Effector memory CD4-positive, alpha-beta T cell (primary cell): ENCODE results near the gene NNMT.

Source experiments
- DNase-seq, 3 donors: peaks; one replicate each; pipeline ENCODE4 v3.0.0-alpha.2; 2020
- H3K27ac ChIP-seq: 2 replicates; pipeline ENCODE4 v1.7.0; 2013; ENCODE audit warnings: mild to moderate bottlenecking, low read length, moderate library complexity; ENCODE audit not compliant: insufficient read depth, poor library complexity, severe bottlenecking
- H3K27me3 ChIP-seq: replicated peaks from 2 replicates; pipeline ENCODE4 v1.7.0; 2013; ENCODE audit warnings: mild to moderate bottlenecking, low read length; ENCODE audit not compliant: insufficient read depth, control insufficient read depth, poor library complexity, severe bottlenecking
- H3K36me3 ChIP-seq: 2 replicates; pipeline ENCODE4 v1.7.0; 2013; ENCODE audit warnings: mild to moderate bottlenecking, low read length, moderate library complexity; ENCODE audit not compliant: control insufficient read depth, insufficient read depth
- H3K4me1 ChIP-seq: 2 replicates; pipeline ENCODE4 v1.7.0; 2013; ENCODE audit warnings: low read length, mild to moderate bottlenecking; ENCODE audit not compliant: control insufficient read depth, insufficient read depth, poor library complexity, severe bottlenecking
- H3K4me3 ChIP-seq: 2 replicates; pipeline ENCODE4 v1.7.0; 2013; ENCODE audit warnings: low read length, low read depth, mild to moderate bottlenecking; ENCODE audit not compliant: insufficient read depth, poor library complexity, severe bottlenecking
- H3K9me3 ChIP-seq: 2 replicates; pipeline ENCODE4 v1.7.0; 2013; ENCODE audit warnings: mild to moderate bottlenecking, low read length, moderate library complexity; ENCODE audit not compliant: control insufficient read depth

The NNMT gene

DNA sequence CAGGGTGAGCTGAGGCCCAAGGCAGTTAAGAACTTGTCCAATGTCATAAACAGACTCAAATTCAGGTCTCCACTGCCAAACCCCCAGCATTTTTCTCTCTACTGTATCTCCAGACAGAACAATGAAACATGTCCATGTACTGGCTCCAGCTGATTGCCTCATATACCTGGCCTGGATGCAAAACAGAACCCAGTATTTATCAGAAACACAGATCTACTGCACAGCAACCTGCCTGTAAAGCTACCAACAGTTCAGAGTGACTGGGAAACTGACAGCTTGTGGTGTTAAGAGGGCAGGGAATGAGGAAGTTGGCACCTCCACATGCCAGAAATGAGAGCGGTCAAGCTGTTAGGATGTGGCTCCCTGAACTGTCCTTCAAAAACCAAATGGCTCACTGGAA, 62.5 kb downstream of the NNMT start:
- no peak overlapping the region for H3K4me3 ChIP-seq
- no peaks in the 10 kb centered on the region for H3K9me3 ChIP-seq
- no peaks in the 10 kb centered on the region for H3K4me1 ChIP-seq
- no peak for DNase-seq
- H3K36me3 ChIP-seq, result no peaks in the 10 kb centered on the region
- no peak overlapping the region for H3K27ac ChIP-seq
- no peaks in the 10 kb centered on the region for H3K27me3 ChIP-seq

DNA sequence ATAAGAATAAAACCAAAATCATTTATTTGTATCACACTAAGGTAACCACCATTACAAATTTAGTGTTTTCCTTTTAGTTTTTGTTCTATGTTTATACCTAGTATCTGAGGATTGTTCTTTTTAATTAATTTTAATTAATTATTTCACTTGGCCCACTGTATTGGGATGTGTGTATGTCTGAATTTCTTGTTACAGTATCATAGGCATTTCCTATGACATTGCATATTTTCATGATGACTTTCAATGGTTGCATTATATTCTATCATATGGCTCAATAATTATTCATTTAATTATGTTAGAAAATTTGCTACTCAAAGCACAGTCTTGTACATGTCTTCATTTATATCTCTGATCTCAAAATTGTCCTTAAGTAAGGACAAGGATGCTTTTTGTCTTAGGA, 63.1 kb downstream of the NNMT start:
- Histone ChIP-seq H3K27ac (no peak overlapping the region), H3K4me1 (no peaks in the 10 kb centered on the region), H3K27me3 (no peaks in the 10 kb centered on the region), H3K9me3 (no peaks in the 10 kb centered on the region), H3K4me3 (no peak overlapping the region), H3K36me3 (no peaks in the 10 kb centered on the region)
- no peak for DNase-seq

DNA sequence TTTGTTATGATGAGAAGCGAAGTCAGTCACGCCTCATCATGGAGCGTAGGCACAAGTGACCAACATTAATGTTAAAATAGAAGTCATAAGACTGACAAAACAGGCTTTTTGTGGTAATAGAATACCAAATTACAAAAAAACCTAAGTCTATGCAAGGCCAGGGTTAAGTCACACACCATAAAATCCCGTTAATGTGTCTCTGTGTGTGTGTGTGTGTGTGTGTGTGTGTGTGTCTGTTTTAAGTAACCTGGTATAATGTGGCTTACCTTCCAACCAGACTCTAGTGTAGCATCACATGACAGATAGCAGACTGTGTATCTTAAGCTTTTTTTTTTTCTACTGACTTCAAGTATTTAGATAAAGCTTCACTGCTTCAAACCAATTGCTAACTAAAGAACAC, 66.1 kb downstream of the NNMT start:
- Histone ChIP-seq H3K27ac (no peak overlapping the region), H3K4me1 (no peaks in the 10 kb centered on the region), H3K27me3 (no peaks in the 10 kb centered on the region)

DNA sequence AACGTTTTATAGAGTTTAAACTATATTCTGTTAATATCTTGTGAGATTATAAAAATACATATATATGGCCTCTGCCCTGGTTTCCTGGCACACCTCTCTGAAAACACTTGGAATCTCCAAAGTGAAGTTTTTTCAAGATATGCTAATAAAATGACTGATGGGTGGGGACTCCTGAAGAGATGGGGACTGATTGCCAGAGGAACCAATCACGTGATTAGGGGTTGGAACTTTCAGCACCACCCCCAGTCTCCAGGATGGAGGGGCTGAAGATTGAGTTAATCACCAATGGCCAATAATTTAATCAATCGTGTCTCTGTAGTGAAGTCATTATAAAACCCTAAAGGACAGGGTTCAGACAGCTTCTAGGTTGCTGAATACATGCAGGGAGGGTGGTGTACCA, 66.8 kb downstream of the NNMT start:
- no peaks in the 10 kb centered on the region for H3K4me1 ChIP-seq
- H3K27me3 ChIP-seq, result no peaks in the 10 kb centered on the region
- no peaks in the 10 kb centered on the region for H3K36me3 ChIP-seq
- H3K9me3 ChIP-seq, result no peaks in the 10 kb centered on the region
- no peak overlapping the region for H3K27ac ChIP-seq
- no peak for DNase-seq
- H3K4me3 ChIP-seq, result no peak overlapping the region

More for the DNA sequence above, 66.1 kb downstream of the NNMT start:
- H3K36me3 ChIP-seq, result no peaks in the 10 kb centered on the region
- no peak for DNase-seq
- no peak overlapping the region for H3K4me3 ChIP-seq
- H3K9me3 ChIP-seq, result no peaks in the 10 kb centered on the region
